ENCODE measurements around the gene SARM1. TPM values are rescaled to one million over a fixed set of nuclear protein-coding genes. Genes with fewer than 3 reads are reported as not detected.

Gene SARM1
- polyA plus RNA-seq, 4 donors: 10.4 to 16.2 (median 12.7) TPM

DNA sequence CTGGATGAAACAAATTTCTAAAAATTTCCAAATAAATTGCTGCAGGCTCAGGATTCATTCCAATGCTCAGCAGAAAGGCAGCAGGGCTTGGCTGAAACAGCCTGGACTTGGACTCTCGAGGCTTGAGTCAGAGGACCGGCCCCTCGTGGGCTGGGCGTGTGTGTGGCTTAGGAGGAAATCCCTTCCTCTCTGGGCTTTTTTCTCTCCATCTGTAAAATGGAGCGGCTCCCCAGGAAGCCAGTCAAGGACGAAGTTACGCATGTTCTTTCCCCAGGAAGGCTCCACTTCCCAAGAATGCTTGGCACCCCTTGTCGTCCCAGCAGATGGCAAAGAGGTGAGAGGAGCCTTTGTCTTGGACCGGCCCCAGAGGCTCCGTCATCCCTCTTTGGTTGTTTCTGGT, 21.0 kb downstream of the SARM1 start:
- no peak for DNase-seq (ENCODE audit: low read depth in 4 of 4, low spot score in 3 of 4)

DNA sequence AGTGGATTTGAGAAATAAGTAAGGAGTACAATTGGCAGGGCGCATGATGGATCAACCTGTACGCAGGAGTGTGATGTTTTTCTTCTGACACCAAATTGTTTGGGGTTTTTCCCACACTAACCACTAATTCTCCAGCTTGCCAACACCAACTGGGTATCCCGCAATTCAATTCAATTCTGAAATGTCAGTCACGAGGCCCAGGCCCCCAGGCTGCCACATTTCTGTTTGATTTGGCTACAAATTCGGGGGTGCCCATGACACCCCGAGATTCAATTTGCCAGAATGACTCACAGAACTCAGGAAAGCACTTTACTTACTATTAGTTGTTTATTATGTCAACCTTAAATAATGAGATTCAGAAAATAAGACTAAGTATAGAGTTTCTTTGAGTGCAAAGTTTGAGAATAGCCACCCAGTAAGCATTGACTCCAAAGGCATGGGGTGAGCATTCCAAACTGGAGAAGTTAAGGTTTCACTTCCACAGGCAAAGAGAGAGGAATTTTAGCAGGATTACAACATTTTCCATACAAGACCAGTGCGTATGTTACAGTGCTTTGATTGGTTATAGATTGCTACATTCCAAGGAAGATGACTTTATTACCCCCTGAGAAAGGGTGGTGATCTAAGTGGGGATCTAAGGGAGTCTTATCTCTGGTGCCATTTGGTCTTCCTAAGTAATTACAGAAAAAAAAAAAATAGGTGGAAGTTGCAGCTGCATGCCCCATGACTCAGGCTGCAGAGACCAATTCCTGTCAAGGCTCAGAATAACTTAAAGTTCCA, 23.0 kb downstream of the SARM1 start:
- DNase-seq (ENCODE audit: low read depth in 4 of 4, low spot score in 3 of 4): no peak

GRCh38 chr17:28395426-28395825, 23.9 kb downstream of the SARM1 start:
- no peak for DNase-seq (ENCODE audit: low read depth in 4 of 4, low spot score in 3 of 4)

DNA sequence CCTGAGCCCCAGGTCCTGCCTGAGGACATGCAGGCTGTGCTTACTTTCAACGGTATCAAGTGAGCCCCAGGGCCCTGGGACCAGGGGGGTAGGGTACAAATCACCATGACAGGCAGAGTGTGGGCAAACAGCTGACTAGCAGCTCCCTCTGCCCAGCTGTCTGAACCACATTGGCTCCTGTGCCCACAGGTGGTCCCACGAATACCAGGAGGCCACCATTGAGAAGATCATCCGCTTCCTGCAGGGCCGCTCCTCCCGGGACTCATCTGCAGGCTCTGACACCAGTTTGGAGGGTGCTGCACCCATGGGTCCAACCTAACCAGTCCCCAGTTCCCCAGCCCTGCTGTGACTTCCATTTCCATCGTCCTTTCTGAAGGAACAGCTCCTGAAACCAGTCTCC, 24.5 kb downstream of the SARM1 start:
- no peak for DNase-seq (ENCODE audit: low read depth in 4 of 4, low spot score in 3 of 4)

GRCh38 chr17:28396635-28397239, 25.2 kb downstream of the SARM1 start:
- no peak for DNase-seq (ENCODE audit: low read depth in 4 of 4, low spot score in 3 of 4)

DNA sequence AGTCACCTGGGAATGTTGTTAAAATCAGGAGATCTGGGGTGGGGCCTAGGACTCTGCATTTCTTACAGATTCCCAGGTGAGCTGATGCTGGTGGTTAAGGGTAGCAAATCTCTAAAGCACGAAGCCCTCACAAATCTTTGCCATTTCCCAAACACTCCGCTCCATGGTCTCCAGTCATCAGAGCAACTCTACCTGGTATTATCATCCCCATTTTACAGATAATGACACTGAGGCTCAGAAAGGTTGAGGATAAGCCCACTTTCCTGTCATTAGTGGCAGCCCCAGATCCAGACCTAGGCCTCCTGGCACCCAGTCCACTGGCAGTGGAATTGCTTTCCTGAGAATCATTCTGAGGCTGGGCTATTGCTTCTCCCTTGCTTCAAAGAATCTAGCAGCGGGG, 25.8 kb downstream of the SARM1 start:
- no peak for DNase-seq (ENCODE audit: low read depth in 4 of 4, low spot score in 3 of 4)

GRCh38 chr17:28397687-28398279, 26.3 kb downstream of the SARM1 start:
- no peak for DNase-seq (ENCODE audit: low read depth in 4 of 4, low spot score in 3 of 4)

DNA sequence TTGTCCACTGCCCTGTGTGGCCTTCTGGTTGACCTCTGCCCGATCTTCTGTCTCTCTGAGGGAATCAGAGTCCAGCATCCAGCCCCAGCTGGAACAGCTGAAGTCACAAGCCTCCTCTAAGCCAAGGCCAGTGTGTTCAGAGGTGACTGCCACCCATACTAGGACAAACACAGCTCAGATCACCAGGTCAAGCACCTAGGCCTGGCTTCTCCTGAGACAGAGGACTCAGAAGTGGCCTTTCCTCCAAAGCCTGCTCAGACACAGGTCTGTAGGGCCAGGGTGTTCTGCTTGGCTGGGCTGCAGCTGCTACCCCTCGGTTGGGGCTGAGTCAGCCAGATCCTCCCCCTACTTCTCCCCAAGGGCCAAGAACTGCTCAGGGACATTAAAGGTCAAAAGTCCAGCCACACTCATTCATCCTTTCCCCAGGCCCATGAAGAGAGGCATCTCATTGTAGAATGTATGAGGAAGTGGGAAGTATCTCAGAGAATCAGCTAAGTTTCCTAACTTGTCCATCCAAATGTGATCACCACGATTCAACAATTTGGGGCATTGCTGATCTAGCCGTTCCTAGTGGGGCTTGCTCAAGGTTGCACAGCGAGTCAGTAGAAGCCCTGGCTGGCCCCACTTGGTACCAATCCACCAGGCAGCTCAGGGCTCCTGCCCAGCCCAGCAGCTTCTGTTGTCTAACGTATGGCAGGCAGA, 26.9 kb downstream of the SARM1 start:
- no peak for DNase-seq (ENCODE audit: low read depth in 4 of 4, low spot score in 3 of 4)

- no peak for DNase-seq (ENCODE audit: low read depth in 4 of 4, low spot score in 3 of 4)
Measured at GRCh38 chr17:28399808-28400207, 28.3 kb downstream of the SARM1 start.

DNA sequence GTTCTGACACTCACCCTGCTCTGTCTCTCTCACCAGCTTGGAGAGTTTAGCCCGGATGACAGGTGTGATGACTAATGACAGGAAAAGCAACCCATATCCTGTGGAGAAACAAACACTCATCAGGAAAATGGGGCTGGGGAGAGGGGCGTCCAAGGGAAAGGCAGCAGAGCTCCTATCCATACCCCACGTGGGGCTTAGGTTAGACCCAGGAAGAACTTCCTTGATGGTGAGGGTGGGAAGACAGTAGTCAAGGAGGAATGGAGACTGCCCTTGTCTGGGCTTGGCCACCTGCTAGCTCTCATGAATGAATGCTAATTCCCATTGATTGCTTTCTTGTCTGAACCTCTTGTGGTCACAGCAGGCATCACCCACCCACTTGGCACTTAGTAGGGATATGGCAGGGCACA, 30.7 kb downstream of the SARM1 start:
- no peak for DNase-seq (ENCODE audit: low read depth in 4 of 4, low spot score in 3 of 4)

DNA sequence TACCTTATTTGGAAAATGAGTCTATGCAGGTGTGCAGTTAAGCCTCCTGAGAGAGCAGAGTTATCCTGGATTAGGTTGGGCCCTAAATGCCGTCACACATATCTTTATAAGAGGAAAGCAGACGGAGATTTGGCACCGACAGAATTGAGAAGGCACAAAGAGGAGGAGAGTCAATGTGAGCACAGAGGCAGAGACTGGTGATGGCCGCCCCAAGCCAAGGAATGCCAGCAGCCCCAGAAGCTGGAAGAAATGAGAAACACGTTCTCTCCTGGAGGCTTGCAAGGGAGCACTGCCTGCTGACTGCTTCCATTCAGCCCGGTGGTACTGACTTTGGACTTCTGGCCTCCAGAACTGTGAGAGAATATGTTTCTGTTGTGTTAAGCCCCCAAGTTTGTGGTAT, 31.4 kb downstream of the SARM1 start:
- DNase-seq (ENCODE audit: low read depth in 4 of 4, low spot score in 3 of 4): no peak

DNA sequence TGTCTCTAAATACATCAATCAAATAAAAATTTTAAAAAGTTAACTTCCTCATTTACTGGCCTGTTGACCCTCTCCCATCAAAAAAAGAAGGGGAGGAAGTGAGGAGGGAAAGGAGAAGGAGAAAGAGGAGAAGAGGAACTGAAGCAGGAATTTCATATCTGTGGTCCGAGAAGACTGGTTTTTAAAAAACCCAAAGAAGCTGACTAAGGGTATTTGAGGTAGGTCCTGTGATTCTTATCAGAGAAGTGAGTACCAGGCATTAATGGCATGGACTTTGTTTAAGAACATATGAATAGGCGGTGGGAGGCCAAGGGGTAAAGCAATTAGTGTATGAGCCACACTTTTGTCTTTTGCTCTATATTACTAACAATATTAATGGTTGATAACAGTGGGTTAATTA, 32.5 kb downstream of the SARM1 start:
- DNase-seq (ENCODE audit: low read depth in 4 of 4, low spot score in 3 of 4): no peak

DNA sequence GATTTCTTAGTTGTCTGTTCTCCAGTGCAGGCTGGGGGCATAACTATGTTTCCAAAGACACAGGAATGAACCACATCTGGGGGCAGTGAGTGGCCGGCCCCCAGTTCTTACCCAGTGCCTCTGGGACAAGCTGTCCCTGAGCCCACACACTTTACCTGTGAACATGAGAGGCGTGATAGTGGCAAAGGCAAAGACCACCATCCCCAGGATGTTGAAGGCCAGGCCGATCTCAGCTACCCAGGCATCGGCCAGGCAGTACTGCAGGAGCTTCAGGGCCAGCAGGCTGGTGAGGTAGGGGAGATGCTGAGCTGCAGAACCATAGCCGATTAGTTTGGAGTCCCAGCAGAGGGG, 32.9 kb downstream of the SARM1 start:
- no peak for DNase-seq (ENCODE audit: low read depth in 4 of 4, low spot score in 3 of 4)

DNA sequence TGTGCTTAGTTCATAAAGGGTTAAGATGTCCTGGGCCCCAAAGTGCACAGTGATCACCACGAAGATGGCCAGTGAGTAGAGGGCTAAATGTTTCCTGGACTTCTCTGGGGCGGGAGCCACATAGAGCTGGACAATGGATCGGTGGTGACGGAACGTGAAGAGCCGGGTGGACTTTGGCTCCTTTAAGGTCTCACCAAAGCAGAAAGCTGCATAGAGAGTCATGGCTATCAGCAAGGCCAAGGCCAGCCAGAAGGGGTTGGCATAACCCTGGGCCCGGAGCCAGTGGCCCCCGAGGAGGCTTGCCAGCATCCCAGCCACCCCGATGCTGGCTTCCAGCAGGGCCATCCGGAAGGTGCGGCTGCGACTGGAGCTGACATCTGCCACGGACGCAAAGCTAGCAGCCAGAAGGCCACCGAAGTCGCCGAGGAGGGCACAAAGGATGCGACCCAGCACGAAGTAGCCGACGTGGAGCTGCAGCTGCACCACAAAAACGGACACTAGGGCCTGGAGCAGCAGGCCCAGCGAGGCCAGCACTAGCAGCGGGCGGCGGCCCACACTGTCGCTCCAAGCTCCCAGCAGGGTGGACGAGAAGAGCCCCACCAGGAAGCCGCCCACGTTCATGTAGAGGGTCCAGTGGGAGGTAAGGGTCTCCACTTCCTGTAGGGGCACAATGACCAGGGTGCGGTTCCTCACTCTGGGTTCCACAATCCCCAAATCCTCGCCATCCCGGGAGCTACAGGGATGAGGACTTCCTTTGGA, 33.5 kb downstream of the SARM1 start:
- DNase-seq (ENCODE audit: low read depth in 4 of 4, low spot score in 3 of 4): no peak

- DNase-seq (ENCODE audit: low read depth in 4 of 4, low spot score in 3 of 4): no peak
Measured at GRCh38 chr17:28405632-28406472, 34.4 kb downstream of the SARM1 start, which contains the start of gene SLC46A1. Gene SLC46A1, minus strand, starts transcription at chr17:28406212. Its CDS starts 98 bp downstream, at chr17:28406114.

DNA sequence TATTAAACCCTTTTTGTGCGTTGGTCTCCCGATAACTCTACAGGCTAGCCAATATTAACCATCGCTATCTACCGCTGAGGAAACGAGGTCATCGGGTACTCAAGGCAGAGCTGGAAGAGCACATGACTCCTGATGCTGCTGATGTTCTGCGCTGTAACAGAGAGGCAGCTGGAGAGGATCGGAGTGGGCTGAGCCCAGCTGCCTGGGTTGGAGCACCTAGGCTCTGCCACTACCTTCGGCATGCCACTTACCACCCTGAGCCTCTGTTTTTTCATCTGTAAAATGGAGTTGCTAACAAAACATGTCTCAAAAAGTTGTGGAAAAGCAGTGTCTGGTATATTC, 35.0 kb downstream of the SARM1 start:
- no peak for DNase-seq (ENCODE audit: low read depth in 4 of 4, low spot score in 3 of 4)

DNA sequence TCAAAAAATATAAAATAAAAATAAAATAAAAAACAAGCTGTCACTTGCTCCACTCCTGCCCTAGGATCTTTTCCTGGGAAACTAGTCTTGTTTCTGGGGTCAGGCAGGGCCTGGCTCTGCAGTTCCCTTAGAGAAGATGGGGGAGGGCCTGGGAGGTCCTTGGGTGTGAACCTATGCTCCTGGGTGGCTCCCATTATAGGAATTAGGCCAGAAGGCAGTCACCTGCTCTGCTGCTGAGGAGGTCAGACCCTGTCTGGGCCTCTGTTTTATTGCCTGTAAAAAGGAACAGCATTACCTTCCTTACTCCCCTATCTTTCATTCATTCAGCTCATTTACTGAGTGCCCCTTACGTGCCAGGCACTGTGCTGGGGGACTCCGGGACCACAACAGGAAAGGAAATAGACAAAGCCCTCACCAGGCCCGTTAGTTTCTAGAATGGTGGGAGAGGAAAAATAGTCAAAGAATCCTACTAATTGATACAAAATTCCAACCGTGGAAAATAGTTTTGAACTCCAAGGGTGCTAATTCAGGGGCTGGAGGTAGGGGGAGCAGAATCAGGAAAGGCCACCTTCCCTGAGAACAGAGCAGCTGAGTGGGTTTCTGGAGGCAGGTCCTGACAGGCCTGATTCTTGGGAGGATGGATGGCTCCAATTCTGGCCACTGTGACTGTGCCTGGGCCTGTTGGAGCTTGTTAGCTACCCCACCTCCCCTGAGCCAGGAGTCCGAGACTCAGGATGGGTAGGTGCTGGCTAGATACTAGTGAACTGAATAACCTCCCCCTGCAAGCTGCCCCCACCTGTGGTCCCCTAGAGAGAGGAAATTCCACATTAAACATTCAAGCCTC, 35.9 kb downstream of the SARM1 start:
- no peak for DNase-seq (ENCODE audit: low read depth in 4 of 4, low spot score in 3 of 4)

DNA sequence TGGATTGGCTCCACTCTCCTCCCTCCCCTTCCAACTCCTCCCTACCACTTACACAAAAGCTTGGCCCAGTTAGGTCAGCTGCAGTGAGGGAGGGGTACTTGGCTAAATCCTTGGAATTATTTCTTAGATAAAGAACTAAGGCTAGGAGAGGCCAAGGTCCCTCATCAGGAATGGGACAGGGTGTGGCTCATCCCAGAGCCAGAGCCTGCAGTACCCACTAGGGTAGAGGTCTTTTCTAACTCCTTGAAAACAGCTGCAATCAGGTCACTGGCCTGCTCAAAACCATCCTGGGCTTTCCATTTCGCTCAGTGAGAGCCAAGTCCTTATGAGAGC, 36.4 kb downstream of the SARM1 start:
- DNase-seq (ENCODE audit: low read depth in 4 of 4, low spot score in 3 of 4): no peak

- no peak for DNase-seq (ENCODE audit: low read depth in 4 of 4, low spot score in 3 of 4)
Measured at GRCh38 chr17:28412099-28412498, 40.6 kb downstream of the SARM1 start.

All from left renal pelvis (tissue), 4 donors.